ENCODE results near the gene LPO.

LPO gene

GRCh38 chr17:58313815-58314705, 75.7 kb downstream of the LPO start:
- Histone ChIP-seq H3K36me3 (ENCODE audit: control insufficient read depth, insufficient read depth, low read length) (no peaks in the 10 kb centered on the region), H3K4me1 (ENCODE audit: control insufficient read depth, insufficient read depth, low read length) (no peaks in the 10 kb centered on the region), H3K27me3 (ENCODE audit: control insufficient read depth, insufficient read depth, low read length) (no peaks in the 10 kb centered on the region), H3K9me3 (ENCODE audit: control insufficient read depth, insufficient read depth, low read length) (no peaks in the 10 kb centered on the region), H3K4me3 (ENCODE audit: low read depth, low read length) (no peak overlapping the region), H3K27ac (ENCODE audit: low read depth, low read length) (no peak overlapping the region), H3K9ac (ENCODE audit: low read depth, low read length) (no peak overlapping the region)

DNA sequence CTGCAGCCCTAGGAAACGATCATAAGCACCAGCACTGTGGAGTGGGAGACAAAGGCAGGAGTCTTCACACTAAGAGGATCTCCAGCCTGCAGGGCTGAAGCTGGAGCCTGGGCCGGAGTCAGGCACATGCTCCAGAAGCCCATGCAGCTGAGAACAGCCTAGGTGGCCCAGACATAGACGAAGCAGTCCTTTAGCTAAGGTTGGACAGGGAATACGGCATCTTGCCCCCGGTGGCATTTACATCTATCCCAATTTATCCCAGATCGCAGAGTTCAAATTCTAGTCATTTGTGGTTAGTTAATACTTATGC, 76.3 kb downstream of the LPO start:
- Histone ChIP-seq H3K9me3 (ENCODE audit: control insufficient read depth, insufficient read depth, low read length) (no peaks in the 10 kb centered on the region), H3K36me3 (ENCODE audit: control insufficient read depth, insufficient read depth, low read length) (no peaks in the 10 kb centered on the region), H3K27me3 (ENCODE audit: control insufficient read depth, insufficient read depth, low read length) (no peaks in the 10 kb centered on the region), H3K4me1 (ENCODE audit: control insufficient read depth, insufficient read depth, low read length) (no peaks in the 10 kb centered on the region), H3K4me3 (ENCODE audit: low read depth, low read length) (no peak overlapping the region), H3K9ac (ENCODE audit: low read depth, low read length) (no peak overlapping the region), H3K27ac (ENCODE audit: low read depth, low read length) (no peak overlapping the region)

- Histone ChIP-seq H3K36me3 (ENCODE audit: control insufficient read depth, insufficient read depth, low read length) (no peaks in the 10 kb centered on the region), H3K27ac (ENCODE audit: low read depth, low read length) (no peak overlapping the region), H3K9ac (ENCODE audit: low read depth, low read length) (no peak overlapping the region), H3K9me3 (ENCODE audit: control insufficient read depth, insufficient read depth, low read length) (no peaks in the 10 kb centered on the region), H3K4me1 (ENCODE audit: control insufficient read depth, insufficient read depth, low read length) (no peaks in the 10 kb centered on the region), H3K27me3 (ENCODE audit: control insufficient read depth, insufficient read depth, low read length) (no peaks in the 10 kb centered on the region), H3K4me3 (ENCODE audit: low read depth, low read length) (no peak overlapping the region)
Measured at GRCh38 chr17:58315281-58315711, 76.9 kb downstream of the LPO start.

- no peak overlapping the region for H3K9ac ChIP-seq (ENCODE audit: low read depth, low read length)
- no peaks in the 10 kb centered on the region for H3K9me3 ChIP-seq (ENCODE audit: control insufficient read depth, insufficient read depth, low read length)
- H3K36me3 ChIP-seq (ENCODE audit: control insufficient read depth, insufficient read depth, low read length), result no peaks in the 10 kb centered on the region
- H3K4me3 ChIP-seq (ENCODE audit: low read depth, low read length), result no peak overlapping the region
- H3K4me1 ChIP-seq (ENCODE audit: control insufficient read depth, insufficient read depth, low read length), result no peaks in the 10 kb centered on the region
- no peaks in the 10 kb centered on the region for H3K27me3 ChIP-seq (ENCODE audit: control insufficient read depth, insufficient read depth, low read length)
- no peak overlapping the region for H3K27ac ChIP-seq (ENCODE audit: low read depth, low read length)
Measured at GRCh38 chr17:58315750-58316149, 77.4 kb downstream of the LPO start.

DNA sequence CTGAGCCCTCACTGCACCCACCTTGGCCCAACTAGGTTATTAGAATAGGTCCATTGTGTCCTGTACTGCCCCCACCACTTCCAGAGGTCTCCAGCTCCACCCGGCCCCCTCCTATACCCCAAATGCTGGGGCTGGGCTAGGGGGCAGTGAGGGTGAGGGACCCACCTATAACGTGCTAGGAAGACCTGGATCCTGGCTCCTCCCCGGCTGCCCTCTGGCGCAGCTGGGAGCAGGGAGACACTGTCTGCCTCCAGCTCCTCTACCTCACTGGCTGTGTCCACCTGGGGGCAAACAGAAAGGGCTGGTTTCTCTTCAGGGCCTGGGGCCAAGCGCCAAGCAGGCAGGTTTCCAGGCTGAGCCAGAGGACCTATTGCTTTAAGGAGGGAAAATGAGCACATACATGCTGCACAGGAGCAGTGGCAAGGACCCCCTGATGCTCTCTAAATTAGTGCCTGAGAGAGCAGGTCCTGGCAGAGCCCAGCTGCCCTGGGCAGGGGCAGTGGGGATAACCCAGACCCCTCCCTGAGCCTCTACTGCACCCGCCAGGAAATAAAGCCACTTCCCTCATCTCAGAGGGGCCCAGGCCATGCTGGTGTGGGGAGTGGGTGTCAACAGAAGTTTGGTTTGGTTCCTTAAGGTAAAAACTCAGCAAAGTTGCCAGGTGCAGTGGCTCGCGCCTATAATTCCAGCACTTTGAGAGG, 78.0 kb downstream of the LPO start:
- H3K27me3 ChIP-seq (ENCODE audit: control insufficient read depth, insufficient read depth, low read length), result no peaks in the 10 kb centered on the region
- H3K36me3 ChIP-seq (ENCODE audit: control insufficient read depth, insufficient read depth, low read length), result no peaks in the 10 kb centered on the region
- H3K27ac ChIP-seq (ENCODE audit: low read depth, low read length), result no peak overlapping the region
- H3K9me3 ChIP-seq (ENCODE audit: control insufficient read depth, insufficient read depth, low read length), result no peaks in the 10 kb centered on the region
- H3K9ac ChIP-seq (ENCODE audit: low read depth, low read length), result no peak overlapping the region
- no peaks in the 10 kb centered on the region for H3K4me1 ChIP-seq (ENCODE audit: control insufficient read depth, insufficient read depth, low read length)
- no peak overlapping the region for H3K4me3 ChIP-seq (ENCODE audit: low read depth, low read length)

DNA sequence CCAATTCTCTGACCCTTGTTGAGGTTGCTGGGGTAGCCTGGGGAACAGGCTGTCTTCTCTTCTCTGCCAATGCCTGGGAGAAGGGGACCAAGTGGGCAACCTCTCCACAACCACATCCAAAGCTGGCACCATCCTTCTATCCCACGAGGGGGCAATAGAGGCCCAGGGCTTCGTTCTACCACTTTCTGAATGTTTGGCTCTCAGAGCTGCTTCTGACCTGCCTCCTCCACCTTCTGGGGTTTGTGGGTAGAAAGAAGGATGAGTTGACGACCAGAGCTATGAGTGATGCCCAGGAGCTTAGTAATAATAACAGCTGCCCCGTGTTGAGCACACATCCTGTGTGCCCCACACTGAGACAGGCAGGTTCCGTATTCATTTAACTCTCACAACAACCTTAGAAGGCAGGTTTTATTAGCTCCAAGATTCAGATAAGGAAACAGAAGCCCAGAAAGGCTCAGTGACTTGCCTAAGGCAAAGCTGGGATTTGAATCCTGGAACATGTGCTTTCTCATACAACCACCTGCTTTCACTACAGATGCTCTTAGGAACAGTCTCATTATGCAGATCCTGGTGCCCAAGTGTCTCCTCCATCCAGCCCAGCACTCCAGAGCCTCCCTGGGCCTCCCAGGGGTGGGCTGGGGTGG, 79.2 kb downstream of the LPO start:
- H3K4me1 ChIP-seq (ENCODE audit: control insufficient read depth, insufficient read depth, low read length), result no peaks in the 10 kb centered on the region
- H3K9ac ChIP-seq (ENCODE audit: low read depth, low read length), result no peak overlapping the region
- H3K36me3 ChIP-seq (ENCODE audit: control insufficient read depth, insufficient read depth, low read length), result no peaks in the 10 kb centered on the region
- H3K27ac ChIP-seq (ENCODE audit: low read depth, low read length), result no peak overlapping the region
- H3K27me3 ChIP-seq (ENCODE audit: control insufficient read depth, insufficient read depth, low read length), result peaks cover under 1% of the 10 kb centered on the region; the same call in 1 of the 2 replicates
- H3K4me3 ChIP-seq (ENCODE audit: low read depth, low read length), result no peak overlapping the region
- H3K9me3 ChIP-seq (ENCODE audit: control insufficient read depth, insufficient read depth, low read length), result no peaks in the 10 kb centered on the region

GRCh38 chr17:58318065-58318481, 79.7 kb downstream of the LPO start:
- H3K9me3 ChIP-seq (ENCODE audit: control insufficient read depth, insufficient read depth, low read length), result no peaks in the 10 kb centered on the region
- H3K4me3 ChIP-seq (ENCODE audit: low read depth, low read length), result no peak overlapping the region
- peaks cover 5% of the 10 kb centered on the region for H3K27me3 ChIP-seq (ENCODE audit: control insufficient read depth, insufficient read depth, low read length)
- no peaks in the 10 kb centered on the region for H3K4me1 ChIP-seq (ENCODE audit: control insufficient read depth, insufficient read depth, low read length)
- no peak overlapping the region for H3K27ac ChIP-seq (ENCODE audit: low read depth, low read length)
- no peaks in the 10 kb centered on the region for H3K36me3 ChIP-seq (ENCODE audit: control insufficient read depth, insufficient read depth, low read length)
- H3K9ac ChIP-seq (ENCODE audit: low read depth, low read length), result no peak overlapping the region

Data from HUES48 (cell line).